G401 (cell line): ENCODE results near the gene C17orf100. TPM values are rescaled to one million over a fixed set of nuclear protein-coding genes. Genes with fewer than 3 reads are reported as not detected.

Source experiments
- DNase-seq: peaks from one replicate; pipeline ENCODE4 v3.0.0-alpha.2; 2015; ENCODE audit warnings: low spot score
- in situ Hi-C: cut with HindIII; loops from 2 replicates; pipeline ENCODE4 v1.10.0; 2016; ENCODE audit warnings: low sequenced_read_pairs, mixed read lengths
- total RNA-seq: library from RNA; depleted of rRNA; stranded (reverse); fragments of >200 nt; shearing (Covaris generic); gene quantifications from 2 replicates; pipeline ENCODE4 v1.2.3, GENCODE V29; 2014; rRNA removed

The C17orf100 gene
- total RNA-seq = 2.5 and 2.8 TPM in 2 replicates

DNA sequence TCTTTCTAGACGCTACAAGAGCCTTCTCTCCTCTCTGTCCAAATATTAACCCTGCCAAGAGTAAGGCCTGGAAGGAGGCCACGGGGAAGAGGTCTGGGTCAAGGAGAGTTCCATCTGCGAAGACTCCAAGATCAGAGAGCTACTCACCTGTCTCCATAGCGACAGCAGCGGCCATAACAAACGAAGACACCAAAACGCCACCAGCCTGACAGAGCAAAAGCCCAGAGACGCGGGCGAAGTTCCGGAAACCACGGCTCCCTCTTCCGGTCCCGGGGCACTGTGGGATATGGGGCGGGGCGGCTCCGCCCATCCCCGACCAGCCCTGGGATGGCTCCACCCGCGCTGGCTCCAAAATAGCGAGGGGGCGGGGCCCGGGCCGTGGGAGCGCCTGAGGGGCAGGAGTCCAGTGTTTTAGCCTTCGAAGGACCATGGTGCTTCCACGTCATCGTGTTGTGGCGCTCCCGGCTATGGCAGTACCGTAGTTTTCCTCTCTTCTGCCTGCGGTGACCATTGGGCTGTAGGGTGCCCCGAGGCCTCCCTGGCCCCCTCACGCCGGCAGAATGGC lies at the start of gene C17orf100, which contains the start of gene MED31:
C17orf100 (plus strand) TSS at position 409 of the 565 bp plus-strand sequence; CDS start at position 561, 152 bp downstream.
MED31 (minus strand) TSS at position 252 of the 565 bp plus-strand sequence; CDS start at position 175, 77 bp downstream.
- in situ Hi-C loops = no loop called here

DNA sequence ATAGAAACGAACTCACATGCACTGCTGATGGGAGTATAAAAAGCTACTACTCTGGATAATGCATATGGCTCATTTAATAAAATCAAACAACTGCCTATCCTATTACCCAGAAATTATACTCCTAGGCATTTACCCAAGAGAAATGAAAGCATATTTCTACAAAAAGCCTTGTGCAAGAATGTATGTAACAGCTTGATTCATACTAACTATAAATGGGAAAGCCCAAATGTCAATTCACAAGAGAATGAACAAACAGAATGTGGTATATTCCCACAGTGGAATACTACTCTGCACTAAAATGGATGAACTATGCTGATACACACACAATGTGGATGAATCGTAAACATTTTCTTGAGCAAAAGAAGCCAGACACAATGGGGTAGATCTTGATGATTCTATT lies 49.4 kb upstream of the C17orf100 start:
- in situ Hi-C loops = no loop called here
- no peak for DNase-seq

More for the DNA sequence above, at the start of gene C17orf100, which contains the start of gene MED31:
- DNase-seq = peak; percentile 90

DNA sequence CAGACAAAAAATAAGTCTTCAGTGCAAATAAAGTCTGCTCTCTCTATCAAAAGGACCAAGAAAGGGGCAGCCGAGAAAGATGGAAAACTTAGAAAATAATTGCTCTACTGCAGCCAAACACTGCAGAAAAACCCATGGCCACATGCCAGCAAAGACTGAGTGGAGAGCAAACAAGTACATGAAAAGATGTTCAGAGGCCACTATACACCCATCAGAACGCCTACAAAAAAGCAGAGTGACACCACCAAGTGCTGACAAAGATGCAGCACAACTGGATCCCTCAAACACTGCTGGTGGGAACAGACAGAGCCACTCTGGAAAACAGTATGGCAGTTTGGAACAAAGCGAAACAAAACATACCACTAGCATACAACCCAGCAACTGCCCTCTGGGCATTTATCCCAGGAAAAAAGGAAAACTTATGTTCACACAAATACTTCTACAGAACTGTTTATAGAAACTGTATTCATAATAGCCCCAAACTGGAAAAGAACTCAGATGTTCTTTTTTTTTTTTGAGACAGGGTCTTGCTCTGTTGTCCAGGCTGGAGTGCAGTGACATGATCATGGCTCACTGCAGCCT lies 47.7 kb upstream of the C17orf100 start:
- DNase-seq = peak; percentile 7
- in situ Hi-C loops = no loop called here

DNA sequence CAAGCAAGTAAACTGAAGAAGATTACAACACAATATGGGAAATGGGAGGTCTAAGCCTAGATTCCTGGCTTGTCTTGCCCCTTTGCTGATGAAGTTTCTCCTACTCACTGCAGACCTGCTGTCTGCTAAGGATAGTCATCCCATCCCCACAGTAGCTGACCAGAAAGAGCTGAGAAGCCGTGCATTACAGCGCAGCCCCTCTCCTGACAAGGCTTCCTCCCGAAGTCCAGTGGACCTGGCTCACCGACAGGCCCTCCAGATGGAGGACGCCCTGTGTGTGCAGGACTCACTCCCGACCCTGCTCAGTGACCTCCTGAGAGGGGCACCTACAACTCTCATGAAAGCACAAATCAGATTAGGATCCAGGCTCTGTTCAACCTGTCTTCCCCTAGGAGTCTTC lies 46.4 kb upstream of the C17orf100 start:
- in situ Hi-C loops = no loop called here
- no peak for DNase-seq

DNA sequence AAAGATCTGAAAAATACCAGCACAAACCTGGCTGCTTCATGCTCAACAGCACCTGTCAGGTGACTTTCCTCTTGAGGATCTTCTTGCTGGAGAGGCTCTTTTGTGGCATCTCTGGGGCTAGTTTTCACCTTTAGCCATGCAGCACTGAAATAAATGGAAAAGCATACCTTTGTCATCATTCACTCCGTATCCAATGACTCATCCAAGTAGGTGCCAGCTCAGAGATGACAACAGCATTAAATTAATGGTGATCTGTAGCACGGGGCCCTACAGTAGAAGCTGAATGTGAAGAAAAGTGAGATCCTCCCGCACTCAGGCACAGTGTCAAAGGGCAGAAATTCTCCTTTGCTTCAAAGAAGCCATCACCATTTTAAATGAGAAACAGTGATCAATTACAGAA lies 43.2 kb upstream of the C17orf100 start:
- DNase-seq = no peak
- in situ Hi-C loops = no loop called here

DNA sequence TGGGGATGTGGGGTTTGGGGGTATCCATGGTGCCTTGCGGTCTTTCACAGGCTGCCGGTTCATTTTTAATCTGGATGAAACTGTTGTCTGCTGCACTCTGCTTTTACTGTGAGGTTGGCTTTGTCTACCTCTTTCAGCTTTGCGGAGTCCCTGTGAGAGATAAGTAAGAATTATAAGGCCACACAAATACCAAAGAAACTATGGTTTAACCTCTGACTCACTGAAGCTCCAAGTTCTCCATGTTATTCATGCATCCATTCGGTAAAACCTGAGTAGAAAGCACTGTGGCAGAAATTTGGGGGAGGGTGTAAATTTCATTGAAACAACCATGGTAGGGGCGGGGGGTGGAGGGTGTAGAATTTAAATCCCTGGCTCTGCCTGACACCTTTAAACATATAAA lies 41.6 kb upstream of the C17orf100 start:
- in situ Hi-C loops = no loop called here
- DNase-seq = no peak

DNA sequence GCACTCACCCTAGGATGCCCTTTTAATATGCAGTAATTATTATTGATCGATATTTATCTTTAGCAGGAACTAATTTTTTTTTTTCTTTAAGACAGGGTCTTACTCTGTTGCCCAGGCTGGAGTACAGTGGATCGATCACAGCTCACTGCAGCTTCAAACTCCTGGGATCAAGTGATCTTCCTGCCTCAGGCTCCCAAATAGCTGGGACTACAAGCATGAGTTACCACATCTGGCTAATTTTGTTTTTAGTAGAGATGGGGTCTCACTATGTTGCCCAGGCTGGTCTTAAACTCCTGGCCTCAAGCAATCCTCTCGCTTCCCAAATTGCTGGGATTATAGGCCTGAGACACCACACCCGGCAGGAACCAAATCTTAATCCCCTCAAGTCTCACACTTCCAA lies 40.3 kb upstream of the C17orf100 start:
- in situ Hi-C loops = no loop called here
- no peak for DNase-seq

DNA sequence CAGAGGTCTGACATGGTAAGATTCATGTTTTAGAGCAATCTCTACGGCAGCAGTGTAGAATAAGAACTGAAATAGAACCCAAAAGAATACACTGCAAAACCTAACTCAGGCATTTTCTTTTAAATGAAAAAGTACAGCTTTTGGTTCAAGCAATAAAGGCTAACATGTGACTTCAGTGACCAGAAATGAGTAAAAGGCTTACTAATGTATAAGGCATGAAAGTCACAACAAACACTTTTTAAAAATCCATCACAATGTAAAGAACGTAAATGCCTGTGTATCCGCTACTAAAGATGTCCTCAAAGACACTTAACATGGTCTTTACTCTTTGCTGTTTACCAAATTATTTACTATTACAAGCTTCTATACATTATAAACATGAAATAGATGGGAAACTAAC lies 27.6 kb upstream of the C17orf100 start:
- DNase-seq = no peak
- in situ Hi-C loops = no loop called here

DNA sequence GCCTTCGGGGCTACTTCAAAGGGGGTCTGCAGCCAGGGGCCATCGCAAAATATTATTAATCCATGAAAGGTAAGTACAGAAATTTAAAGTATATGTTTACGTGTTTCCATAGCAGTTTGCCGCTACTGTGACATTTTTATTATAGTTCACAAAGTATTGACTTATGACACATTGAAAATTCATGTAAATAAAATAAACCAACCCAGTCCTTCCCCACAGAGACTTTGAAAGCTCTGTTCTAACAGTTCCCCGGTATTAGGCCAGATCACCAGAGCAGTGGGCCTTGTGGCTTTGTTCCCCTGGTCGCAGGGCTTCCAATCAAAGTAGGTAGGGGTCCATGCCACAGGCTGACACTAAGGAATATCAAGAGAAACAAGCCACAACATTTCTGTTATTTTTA lies 24.9 kb upstream of the C17orf100 start:
- in situ Hi-C loops = no loop called here
- DNase-seq = no peak

DNA sequence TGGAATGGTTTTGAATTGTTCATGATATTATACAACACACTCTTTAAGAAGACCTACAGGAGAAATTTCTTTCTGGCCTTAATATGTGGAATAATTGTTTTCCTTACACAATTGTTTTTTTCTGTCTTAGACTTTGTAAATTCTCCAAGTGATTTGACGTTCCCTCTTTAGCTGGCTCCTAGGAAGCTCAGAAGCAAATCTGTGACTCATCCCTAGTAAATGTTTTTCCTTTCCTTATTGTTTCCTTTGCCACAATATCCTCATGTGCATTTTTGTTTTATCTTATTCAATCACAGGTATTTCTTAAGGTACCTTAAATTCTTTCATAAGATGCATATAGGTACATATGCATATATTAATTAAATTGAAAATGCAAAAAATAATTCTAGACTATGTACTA lies 24.5 kb upstream of the C17orf100 start:
- in situ Hi-C loops = no loop called here
- DNase-seq = no peak

DNA sequence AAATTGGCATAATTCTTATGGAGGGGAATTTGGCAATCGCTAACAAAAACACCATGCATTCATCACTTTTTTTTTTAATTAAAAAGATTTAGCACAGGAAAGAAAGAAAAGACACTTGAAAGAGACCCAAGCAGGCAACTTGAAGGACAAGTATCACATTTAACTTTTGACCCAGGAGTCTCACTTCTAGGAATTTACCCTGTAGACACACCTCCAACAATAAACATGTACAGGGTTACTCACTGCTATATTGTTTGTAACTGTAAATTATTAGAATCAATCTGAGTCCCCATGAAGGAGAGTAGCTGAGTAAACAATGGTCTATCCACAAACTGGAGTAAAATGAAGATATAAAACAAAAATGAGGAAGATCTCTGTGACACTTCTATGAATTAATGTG lies 21.2 kb upstream of the C17orf100 start:
- no peak for DNase-seq
- in situ Hi-C loops = no loop called here

DNA sequence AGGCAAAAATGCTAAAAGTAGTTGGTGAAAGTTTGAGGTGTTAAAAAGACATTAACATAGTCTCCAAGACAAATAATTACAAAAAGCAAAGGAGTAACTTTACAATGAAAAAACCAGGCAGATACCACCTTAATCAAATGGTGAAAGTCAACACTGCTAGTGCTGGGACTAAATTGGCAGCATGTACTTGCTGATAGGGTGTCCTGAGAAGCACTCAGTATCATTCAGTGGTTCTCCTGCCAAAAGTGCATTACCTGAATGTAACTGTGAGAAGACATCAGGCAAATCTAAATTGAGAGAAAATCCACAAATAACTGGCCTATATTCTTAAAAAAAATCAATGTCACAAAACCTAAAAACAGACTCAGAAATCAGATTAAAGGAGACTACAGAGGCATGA lies 19.0 kb upstream of the C17orf100 start:
- in situ Hi-C loops = no loop called here
- DNase-seq = no peak

DNA sequence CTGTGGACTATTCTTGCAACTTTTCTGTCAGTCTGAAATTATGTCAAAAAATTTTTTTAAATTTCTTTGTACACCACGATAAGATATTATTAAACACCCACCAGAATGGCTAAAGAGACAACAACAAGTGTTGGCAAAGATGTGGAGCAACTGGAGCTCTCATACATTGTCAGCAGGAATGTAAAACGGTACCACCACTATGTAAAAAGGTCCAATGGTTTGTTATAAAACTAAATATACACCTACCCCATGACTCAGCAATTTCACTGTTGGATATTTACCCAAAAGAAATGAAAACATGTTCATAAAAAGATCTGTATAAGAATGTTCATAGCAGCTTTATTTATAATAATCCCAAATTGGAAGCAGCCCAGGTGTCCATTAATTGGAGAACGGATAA lies 18.3 kb upstream of the C17orf100 start:
- DNase-seq = no peak
- in situ Hi-C loops = no loop called here

DNA sequence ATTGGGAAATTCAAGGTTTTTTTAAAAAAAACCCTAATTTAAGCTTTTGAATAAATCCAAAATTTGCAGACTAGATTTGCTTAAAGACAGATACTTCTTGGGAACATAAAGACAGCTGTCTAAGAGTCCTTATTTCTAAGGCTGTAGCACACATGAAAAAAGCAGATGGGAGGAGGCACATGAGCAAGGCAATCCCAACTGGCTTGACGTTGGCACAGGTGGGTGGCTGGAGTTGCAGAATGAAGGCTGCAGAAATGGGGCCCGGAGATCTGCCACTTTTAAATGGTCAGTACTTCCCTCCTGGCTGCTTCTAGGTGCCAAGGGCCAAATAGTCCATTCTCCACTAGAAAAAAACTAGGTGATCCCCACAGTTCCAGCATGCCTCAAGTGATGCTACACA lies 15.5 kb upstream of the C17orf100 start:
- no peak for DNase-seq
- in situ Hi-C loops = no loop called here

DNA sequence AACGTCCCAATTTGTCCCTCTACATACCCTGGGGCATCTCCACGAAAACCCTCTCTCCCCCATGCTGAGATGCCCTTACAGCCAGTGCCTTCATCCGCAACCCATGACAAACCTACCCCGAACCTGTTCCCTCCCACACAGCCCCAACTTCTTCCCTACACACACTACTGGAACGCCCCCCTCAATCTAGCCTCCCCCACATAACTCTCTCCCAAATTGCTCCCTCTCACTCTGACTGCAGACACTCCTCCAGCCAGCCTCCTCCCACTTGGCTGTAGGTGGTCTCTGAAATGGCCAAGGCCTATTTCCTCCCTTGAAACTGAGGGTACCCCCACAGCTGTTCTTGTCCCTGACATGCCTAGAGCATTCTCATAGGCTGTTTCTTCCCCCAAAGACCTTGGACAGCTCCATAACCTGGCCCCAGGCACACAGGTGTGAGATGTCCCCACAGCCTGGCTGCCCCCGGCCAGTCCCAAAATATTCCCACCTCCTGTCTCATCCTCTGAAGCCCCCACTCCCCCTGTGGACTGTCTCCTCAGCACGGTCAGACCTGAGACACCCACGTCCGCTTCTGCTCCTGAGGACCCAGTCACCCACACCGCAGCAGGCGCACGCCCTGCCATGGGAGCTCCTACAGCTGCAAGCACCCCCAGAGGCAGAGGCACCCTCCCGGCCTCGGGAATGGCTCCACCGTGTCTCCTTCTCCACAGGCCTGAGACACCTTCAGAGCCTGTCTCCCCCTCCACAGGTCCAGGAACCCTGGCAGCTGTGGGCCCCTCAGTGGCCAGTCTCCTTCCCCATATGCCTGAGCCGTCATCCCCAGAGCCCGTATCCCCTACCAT lies 14.7 kb upstream of the C17orf100 start:
- DNase-seq = no peak
- in situ Hi-C loops = no loop called here

DNA sequence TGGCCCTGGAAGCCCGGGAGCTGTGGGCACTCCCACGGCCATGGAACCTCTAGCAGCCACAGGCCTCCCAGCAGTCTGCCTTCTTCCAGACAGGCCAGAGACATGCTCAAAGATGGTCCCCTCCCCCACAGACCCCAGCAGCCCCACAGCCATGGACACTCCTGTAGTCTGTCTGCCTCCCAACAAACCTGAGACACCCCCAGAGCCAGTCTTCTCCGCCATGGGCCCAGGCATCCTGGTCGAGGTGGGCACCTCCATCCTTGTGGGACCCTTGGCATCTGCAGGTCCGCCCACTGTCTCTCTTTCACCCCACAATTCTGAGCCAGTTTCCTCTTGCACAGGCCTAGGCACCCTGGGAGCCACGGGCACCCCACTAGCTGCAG lies 14.1 kb upstream of the C17orf100 start:
- DNase-seq = no peak
- in situ Hi-C loops = no loop called here

DNA sequence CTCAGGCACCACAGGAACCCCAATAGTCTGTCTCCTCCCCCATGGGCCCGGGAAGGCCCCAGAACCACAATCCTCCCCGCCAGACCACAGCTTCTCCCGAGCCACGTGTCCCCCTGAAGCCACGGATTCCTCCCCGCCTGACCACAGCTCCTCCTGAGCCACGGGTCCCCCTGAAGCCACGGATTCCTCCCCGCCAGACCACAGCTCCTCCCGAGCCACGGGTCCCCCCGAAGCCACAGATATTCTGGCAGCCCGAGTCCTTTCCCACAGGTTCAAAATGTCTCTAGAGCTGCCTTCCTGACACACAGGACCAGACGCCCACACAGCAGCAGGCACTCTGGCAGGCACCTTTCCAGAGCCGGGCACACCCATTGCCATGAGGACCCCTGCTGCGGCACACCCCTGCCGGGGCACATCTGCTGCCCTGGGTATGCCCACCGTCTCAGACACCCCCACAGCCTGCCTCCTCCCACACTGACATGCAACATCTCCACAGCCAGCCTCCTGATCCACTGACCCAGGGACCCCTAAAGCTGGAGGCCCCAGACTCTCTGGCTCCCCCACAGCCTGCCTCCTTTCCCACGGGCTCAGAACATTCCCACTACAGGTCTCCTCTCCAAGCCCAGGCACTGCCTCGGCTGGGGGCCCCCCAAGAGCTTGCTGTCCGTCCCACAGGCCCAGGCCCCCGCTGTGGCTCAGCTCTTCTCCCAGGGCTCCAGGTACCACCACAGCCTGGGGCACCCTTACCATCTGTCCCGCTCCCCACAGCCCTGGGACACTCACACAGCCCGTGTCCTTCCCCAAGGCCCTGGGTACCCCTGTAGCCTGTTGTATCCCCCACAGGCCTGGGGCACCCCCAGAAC lies 13.3 kb upstream of the C17orf100 start:
- no peak for DNase-seq
- in situ Hi-C loops = no loop called here

DNA sequence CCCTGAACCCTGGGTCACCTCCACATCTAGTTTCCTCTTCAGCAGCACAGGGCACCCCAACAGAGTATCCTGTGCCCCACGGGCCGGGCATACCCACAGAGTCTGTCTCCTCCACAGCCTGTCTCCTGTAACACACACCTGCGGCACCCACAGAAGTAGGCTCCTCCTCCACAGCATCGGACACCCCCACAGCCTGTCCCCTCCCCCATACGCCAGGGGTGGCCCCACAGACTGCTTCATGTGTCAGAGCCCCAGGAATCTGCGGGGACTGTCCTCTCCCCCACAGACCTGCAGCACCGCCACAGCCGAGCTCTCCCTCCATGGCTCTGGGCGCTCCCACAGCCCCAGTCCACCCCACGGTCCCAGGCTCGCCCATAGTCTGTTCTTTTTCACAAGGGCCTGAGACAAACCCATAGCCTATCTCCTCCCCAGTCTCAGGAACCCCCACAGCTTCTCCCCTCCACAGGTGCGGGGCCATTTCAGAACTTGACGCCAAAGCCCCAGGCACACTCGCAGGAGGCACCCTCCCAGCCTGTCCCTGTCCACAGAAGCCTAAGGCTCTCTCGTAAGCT lies 12.5 kb upstream of the C17orf100 start:
- DNase-seq = no peak

More for the DNA sequence above, 12.5 kb upstream of the C17orf100 start:
- in situ Hi-C loops = no loop called here
